Activated CD4-positive, alpha-beta T cell treated with anti-CD3 and anti-CD28 coated beads, Interleukin-2, amount 10 ng/mL, durations not matched to agents 7 days and 5 days (primary cell): ENCODE measurements around the gene ACOD1. TPM values are rescaled to one million over a fixed set of nuclear protein-coding genes. Genes with fewer than 3 reads are reported as not detected.

Experiments used
- CTCF ChIA-PET: fragments of 350-600 bp; sonication (Branson Sonifier 250); formaldehyde crosslinking; loops from one replicate; lab custom pipeline; 2021; ENCODE audit warnings: antibody characterized with exemption; lab: Charles Lee
- POLR2A ChIA-PET: fragments of 350-600 bp; sonication (Branson Sonifier 250); formaldehyde crosslinking; loops from one replicate; lab custom pipeline; 2021; ENCODE audit warnings: antibody characterized with exemption; lab: Charles Lee
- DNase-seq: peaks from one replicate; pipeline ENCODE4 v3.0.0-alpha.2; 2020
- H3K27ac Mint-ChIP-seq: one replicate; pipeline ENCODE4 v1.8.0; 2021; ENCODE audit warnings: mild to moderate bottlenecking, moderate library complexity, mixed read lengths
- H3K27me3 Mint-ChIP-seq: one replicate; pipeline ENCODE4 v1.8.0; 2021; ENCODE audit warnings: mixed read lengths
- H3K36me3 Mint-ChIP-seq: one replicate; pipeline ENCODE4 v1.8.0; 2021; ENCODE audit warnings: low read depth, mixed read lengths
- H3K4me1 Mint-ChIP-seq: one replicate; pipeline ENCODE4 v1.8.0; 2021; ENCODE audit warnings: mixed read lengths
- H3K4me3 Mint-ChIP-seq: one replicate; pipeline ENCODE4 v1.8.0; 2021; ENCODE audit warnings: mild to moderate bottlenecking, moderate library complexity, mixed read lengths
- H3K9me3 Mint-ChIP-seq: one replicate; pipeline ENCODE4 v1.8.0; 2021; ENCODE audit warnings: mixed read lengths
- total RNA-seq, 2 experiments: library from RNA; stranded (reverse); gene quantifications; one replicate each; pipeline ENCODE4 v1.2.3, GENCODE V29; 2021

Gene ACOD1
- total RNA-seq, 2 experiments from 2014 or later, result not detected

DNA sequence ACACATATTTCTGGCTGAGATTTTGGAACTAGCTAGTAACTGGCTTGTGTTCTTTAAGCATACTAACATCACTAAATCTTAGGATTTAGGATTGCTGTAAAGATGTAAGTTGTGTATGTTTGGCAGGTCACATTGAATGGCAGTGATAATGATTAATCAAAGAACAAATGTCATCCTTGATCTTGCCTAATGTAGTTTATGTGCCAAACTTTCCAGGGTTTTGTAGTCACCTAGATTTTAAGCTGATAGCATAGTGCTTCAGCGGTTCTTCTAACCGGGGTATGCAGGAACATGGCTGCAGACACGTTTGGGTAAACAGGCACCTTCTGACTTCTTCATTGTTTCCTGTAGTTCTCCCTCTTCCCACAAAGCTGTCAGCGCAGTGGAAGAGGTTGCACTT, 53.2 kb downstream of the ACOD1 start:
- Mint-ChIP-seq H3K9me3 (no peaks in the 10 kb centered on the region), H3K36me3 (peaks cover 46% of the 10 kb centered on the region), H3K27me3 (no peaks in the 10 kb centered on the region), H3K4me3 (no peak overlapping the region), H3K27ac (peak overlapping the region; percentile 41), H3K4me1 (peaks cover 28% of the 10 kb centered on the region)
- ChIA-PET POLR2A (interaction anchor here (0.6 kb wide), 1 partner anchor 1675 kb away, joined by 4 read pairs; no protein-coding TSS in a partner anchor), CTCF (interaction anchor here (1.0 to 1.6 kb wide), 3 partner anchors 9 to 24 kb away, joined by 3 to 6 read pairs (median 3); no protein-coding TSS in a partner anchor)
- DNase-seq, result no peak

- peaks cover 44% of the 10 kb centered on the region for H3K36me3 Mint-ChIP-seq
- peaks cover 26% of the 10 kb centered on the region for H3K4me1 Mint-ChIP-seq
- H3K4me3 Mint-ChIP-seq, result no peak overlapping the region
- no peaks in the 10 kb centered on the region for H3K27me3 Mint-ChIP-seq
- CTCF ChIA-PET, result interaction anchor here (0.6 to 1.6 kb wide), 4 partner anchors 9 to 512 kb away, joined by 3 to 6 read pairs (median 4); no protein-coding TSS in a partner anchor
- no peak for DNase-seq
- POLR2A ChIA-PET, result interaction anchor here (0.6 kb wide), 1 partner anchor 1676 kb away, joined by 4 read pairs; no protein-coding TSS in a partner anchor
- H3K9me3 Mint-ChIP-seq, result no peaks in the 10 kb centered on the region
- peak overlapping the region; percentile 41 for H3K27ac Mint-ChIP-seq
Observed at GRCh38 chr13:77001963-77002587, 53.8 kb downstream of the ACOD1 start.

GRCh38 chr13:77002590-77003190, 54.4 kb downstream of the ACOD1 start:
- Mint-ChIP-seq H3K4me1 (peaks cover 24% of the 10 kb centered on the region), H3K27me3 (no peaks in the 10 kb centered on the region), H3K4me3 (no peak overlapping the region), H3K27ac (no peak overlapping the region), H3K9me3 (no peaks in the 10 kb centered on the region), H3K36me3 (peaks cover 44% of the 10 kb centered on the region)
- CTCF ChIA-PET, result interaction anchor here (0.6 to 1.6 kb wide), 6 partner anchors 10 to 511 kb away, joined by 3 to 6 read pairs (median 4); no protein-coding TSS in a partner anchor
- POLR2A ChIA-PET, result no interaction called here
- no peak for DNase-seq

Other genes with a start within 250 kb of the ACOD1 start
- gene KCTD12, start 62.1 kb upstream of the ACOD1 start, total RNA-seq, result 1 to 10 TPM; 5.8 to 5.9 TPM
- 10 to 100 TPM; 15.5 to 15.8 TPM for gene CLN5, start 43.6 kb downstream of the ACOD1 start, total RNA-seq
- 10 to 100 TPM; 41.3 to 43.2 TPM for gene FBXL3, start 78.6 kb downstream of the ACOD1 start, total RNA-seq